Body of pancreas (tissue), 4 donors: ENCODE results near the gene VWA8. TPM values are rescaled to one million over a fixed set of nuclear protein-coding genes. Genes with fewer than 3 reads are reported as not detected.

Source experiments
- ATAC-seq: fragments of 150-250 bp; one replicate; pipeline ENCODE4 v1.9.1; 2016
- DNase-seq, 4 donors: peaks; one replicate each; pipeline ENCODE4 v3.0.0-alpha.2; 2019
- H3K27ac ChIP-seq, 4 donors: fragments of 200-600 bp; sonication (generic); 1 replicate in 3 of 4; 2 replicates in 1 of 4; pipeline versions ENCODE4 v1.5.1 to v1.6.1; 2016 to 2019; ENCODE audit warnings: mild to moderate bottlenecking in 1 of 4, mixed read lengths in 1 of 4, moderate library complexity in 1 of 4
- H3K27me3 ChIP-seq, 2 donors: fragments of 200-600 bp; sonication (generic); one replicate each; pipeline ENCODE4 v1.6.0; 2016; ENCODE audit warnings: mild to moderate bottlenecking in 1 of 2
- H3K36me3 ChIP-seq, 2 donors: fragments of 200-600 bp; sonication (generic); replicated peaks in 1 of 2; 2 replicates each; pipeline ENCODE4 v1.5.1; 2016; ENCODE audit warnings: low read depth in 2 of 2; ENCODE audit not compliant: insufficient read depth in 1 of 2
- H3K4me1 ChIP-seq: fragments of 200-600 bp; sonication (generic); one replicate; pipeline ENCODE4 v1.6.0; 2016
- H3K4me3 ChIP-seq, 2 donors: fragments of 200-600 bp; sonication (generic); 1 replicate in 1 of 2; 2 replicates in 1 of 2; pipeline ENCODE4 v1.5.1; 2016 to 2019
- H3K9me3 ChIP-seq, 3 donors: fragments of 200-600 bp; sonication (generic); 1 replicate in 2 of 3; 2 replicates in 1 of 3; pipeline ENCODE4 v1.5.1; 2016
- POLR2A ChIP-seq, 3 donors: fragments of 450-650 bp; IDR thresholded peaks; one replicate each; pipeline ENCODE4 v1.6.1; 2016; ENCODE audit warnings: antibody characterized with exemption in 3 of 3, mild to moderate bottlenecking in 2 of 3
- WGBS, 2 donors: methylation state at CpG; one replicate each; pipeline ENCODE4 v1.1.5; 2017; 5-methylcytosine and 5-hydroxymethylcytosine counted together
- intact Hi-C: fragments of 100-400 bp; cut with DNase I; formaldehyde crosslinking; loops from one replicate; pipeline ENCODE4 v1.15.1; 2023
- total RNA-seq, 2 donors: library from RNA; depleted of rRNA; stranded (reverse); fragments of >200 nt; gene quantifications; one replicate each; pipeline ENCODE4 v1.1.0, GENCODE V29; 2016
- TF ChIP-seq, protein P1 (sequence below), 7 experiments: fragments of 450-650 bp in 4 of 7; fragments of 200-600 bp in 3 of 7; sonication (generic) in 3 of 7; IDR thresholded peaks; one replicate each; pipeline ENCODE4 v1.5.1; 2016 to 2019; ENCODE audit warnings: antibody characterized with exemption in 7 of 7

The VWA8 gene
- total RNA-seq, 2 donors from 2014 or later, result 15.8 to 29.3 TPM

DNA sequence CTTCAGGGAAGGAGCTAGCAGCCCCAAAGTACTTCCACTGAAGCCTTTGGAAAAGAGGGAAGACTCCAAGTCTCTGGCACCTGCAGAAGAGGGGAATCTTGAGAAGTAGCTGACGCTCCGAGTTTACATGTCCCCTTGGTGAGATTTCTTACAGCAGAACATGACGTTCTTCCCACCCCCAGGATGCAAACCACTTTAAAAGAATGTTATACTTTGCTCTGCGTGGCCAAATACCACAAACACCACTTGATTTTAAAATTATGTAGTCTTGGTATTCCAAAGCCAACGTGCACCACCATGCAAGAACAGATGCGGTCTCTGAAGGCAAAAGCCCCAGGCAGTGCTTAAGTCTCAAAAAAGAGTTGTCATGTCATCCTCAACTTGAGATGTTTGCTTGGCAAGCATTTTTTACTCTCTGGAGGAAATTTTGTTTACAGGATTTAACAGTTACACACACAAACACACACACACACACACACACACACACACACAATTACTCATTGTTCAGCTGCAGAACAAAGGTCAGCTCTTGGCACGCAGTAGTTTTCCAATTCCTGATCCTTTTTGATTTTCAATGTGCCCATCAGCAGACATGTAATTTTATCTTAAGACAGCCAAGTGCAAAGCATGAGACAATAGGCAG lies 397.4 kb downstream of the VWA8 start:
- TF ChIP-seq, protein P1, sequence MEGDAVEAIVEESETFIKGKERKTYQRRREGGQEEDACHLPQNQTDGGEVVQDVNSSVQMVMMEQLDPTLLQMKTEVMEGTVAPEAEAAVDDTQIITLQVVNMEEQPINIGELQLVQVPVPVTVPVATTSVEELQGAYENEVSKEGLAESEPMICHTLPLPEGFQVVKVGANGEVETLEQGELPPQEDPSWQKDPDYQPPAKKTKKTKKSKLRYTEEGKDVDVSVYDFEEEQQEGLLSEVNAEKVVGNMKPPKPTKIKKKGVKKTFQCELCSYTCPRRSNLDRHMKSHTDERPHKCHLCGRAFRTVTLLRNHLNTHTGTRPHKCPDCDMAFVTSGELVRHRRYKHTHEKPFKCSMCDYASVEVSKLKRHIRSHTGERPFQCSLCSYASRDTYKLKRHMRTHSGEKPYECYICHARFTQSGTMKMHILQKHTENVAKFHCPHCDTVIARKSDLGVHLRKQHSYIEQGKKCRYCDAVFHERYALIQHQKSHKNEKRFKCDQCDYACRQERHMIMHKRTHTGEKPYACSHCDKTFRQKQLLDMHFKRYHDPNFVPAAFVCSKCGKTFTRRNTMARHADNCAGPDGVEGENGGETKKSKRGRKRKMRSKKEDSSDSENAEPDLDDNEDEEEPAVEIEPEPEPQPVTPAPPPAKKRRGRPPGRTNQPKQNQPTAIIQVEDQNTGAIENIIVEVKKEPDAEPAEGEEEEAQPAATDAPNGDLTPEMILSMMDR (IDR thresholded peaks at IDR 0.05), result no peak
- TF ChIP-seq POLR2A (IDR thresholded peaks at IDR 0.05), result no peak
- Histone ChIP-seq H3K9me3 (no peaks in the 10 kb centered on the region), H3K4me1 (peaks cover 4% of the 10 kb centered on the region), H3K27me3 (no peaks in the 10 kb centered on the region), H3K27ac (no peak overlapping the region), H3K4me3 (no peak overlapping the region), H3K36me3 (no peaks in the 10 kb centered on the region)
- intact Hi-C loops, result no loop called here
- ATAC-seq, result no peak
- no peak for DNase-seq
- WGBS, 2 donors, result 76 to 83% methylated on average over 7 of the region's 7 CpGs

DNA sequence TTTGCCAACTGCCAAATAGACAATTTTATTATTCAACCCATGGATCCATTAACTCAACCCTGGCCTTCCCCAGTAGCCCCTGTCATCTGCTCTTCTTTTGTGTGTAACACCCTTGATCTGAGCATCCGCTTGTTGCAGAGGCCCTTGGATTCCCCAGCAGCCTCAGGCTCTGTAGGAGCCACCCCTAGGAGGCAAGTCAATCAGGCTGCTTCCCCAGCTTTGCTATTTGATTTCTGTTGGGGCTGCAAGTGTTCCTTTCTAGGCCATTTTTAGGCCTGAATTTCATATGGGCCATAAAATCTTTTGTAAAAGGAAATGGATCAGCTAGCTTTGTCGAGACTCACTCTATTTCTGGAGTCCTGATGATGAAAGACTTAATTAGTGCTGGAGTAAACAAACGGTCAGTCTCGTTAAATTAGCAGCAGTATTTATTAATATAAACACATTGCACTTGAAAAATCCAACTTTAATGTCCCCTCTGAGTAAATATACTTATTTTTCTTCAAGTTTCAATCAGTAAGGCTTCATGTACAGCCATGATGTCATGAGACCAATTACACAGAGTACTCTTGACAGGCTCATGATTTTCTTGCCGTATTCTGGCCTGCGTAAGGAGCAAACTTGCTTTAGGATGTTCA lies 398.2 kb downstream of the VWA8 start:
- Histone ChIP-seq H3K36me3 (no peaks in the 10 kb centered on the region), H3K27me3 (no peaks in the 10 kb centered on the region), H3K4me3 (no peak overlapping the region), H3K27ac (no peak overlapping the region), H3K9me3 (no peaks in the 10 kb centered on the region), H3K4me1 (peaks cover 4% of the 10 kb centered on the region)
- TF ChIP-seq, protein P1 (IDR thresholded peaks at IDR 0.05), result no peak
- TF ChIP-seq POLR2A (IDR thresholded peaks at IDR 0.05), result no peak
- DNase-seq (no peak), ATAC-seq (no peak)
- intact Hi-C loops, result no loop called here
- 81 to 83% methylated on average over 6 of the region's 6 CpGs for WGBS, 2 donors

DNA sequence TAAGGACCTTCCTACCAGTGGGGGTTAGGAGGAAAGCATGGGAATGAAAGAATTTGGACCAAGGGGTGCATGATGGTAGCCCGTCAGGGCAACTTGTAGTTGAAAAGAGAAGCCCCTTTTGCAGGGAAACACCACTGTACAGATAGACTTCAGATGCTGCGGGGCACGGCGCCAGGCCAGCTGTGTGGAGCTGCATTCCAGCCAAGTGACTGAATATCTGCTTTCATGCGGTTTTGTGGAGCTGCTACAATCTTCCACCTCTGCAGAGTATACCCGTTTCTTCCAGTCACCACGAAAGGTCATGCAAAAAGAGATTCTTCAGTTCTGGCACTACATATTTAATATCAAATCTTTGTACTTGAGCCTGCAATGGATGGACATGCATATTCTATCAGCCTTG lies 398.8 kb downstream of the VWA8 start:
- Histone ChIP-seq H3K4me3 (no peak overlapping the region), H3K27ac (no peak overlapping the region), H3K9me3 (no peaks in the 10 kb centered on the region), H3K27me3 (no peaks in the 10 kb centered on the region), H3K4me1 (peaks cover 4% of the 10 kb centered on the region), H3K36me3 (no peaks in the 10 kb centered on the region)
- intact Hi-C loops, result no loop called here
- TF ChIP-seq, protein P1 (IDR thresholded peaks at IDR 0.05), result no peak
- TF ChIP-seq POLR2A (IDR thresholded peaks at IDR 0.05), result no peak
- peak in 3 of 4 donors; percentile 27 to 51 (median 41) for DNase-seq
- 72 to 77% methylated on average over 7 of the region's 7 CpGs for WGBS, 2 donors
- ATAC-seq, result no peak

DNA sequence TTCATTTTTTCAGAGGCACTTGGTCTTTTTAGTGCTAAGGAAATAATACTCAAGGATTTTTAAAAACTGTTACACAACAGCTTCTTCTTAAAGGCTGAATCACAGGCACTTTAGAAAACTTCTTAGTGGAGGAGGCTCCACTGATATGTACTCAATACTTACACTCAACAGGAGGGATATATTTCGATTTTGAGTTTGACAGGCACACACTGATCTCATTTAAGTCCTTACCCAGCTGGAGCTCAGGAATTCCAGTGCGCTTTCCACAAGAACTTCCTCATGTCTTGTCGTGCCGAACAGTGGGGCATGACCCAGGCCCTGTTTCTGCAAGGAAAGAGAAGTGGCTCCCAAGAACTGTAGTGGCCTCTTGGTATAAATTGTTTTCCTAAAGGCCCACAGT lies 399.7 kb downstream of the VWA8 start:
- Histone ChIP-seq H3K9me3 (no peaks in the 10 kb centered on the region), H3K36me3 (no peaks in the 10 kb centered on the region), H3K27me3 (no peaks in the 10 kb centered on the region), H3K4me1 (peaks cover 4% of the 10 kb centered on the region), H3K4me3 (no peak overlapping the region), H3K27ac (no peak overlapping the region)
- TF ChIP-seq, protein P1 (IDR thresholded peaks at IDR 0.05), result no peak
- no peak for TF ChIP-seq POLR2A (IDR thresholded peaks at IDR 0.05)
- no peak for DNase-seq
- 77 to 85% methylated on average over 4 of the region's 4 CpGs for WGBS, 2 donors
- no peak for ATAC-seq
- intact Hi-C loops, result no loop called here
